ENCODE measurements around the gene ST6GALNAC4.

The ST6GALNAC4 gene, protein sequence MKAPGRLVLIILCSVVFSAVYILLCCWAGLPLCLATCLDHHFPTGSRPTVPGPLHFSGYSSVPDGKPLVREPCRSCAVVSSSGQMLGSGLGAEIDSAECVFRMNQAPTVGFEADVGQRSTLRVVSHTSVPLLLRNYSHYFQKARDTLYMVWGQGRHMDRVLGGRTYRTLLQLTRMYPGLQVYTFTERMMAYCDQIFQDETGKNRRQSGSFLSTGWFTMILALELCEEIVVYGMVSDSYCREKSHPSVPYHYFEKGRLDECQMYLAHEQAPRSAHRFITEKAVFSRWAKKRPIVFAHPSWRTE

DNA sequence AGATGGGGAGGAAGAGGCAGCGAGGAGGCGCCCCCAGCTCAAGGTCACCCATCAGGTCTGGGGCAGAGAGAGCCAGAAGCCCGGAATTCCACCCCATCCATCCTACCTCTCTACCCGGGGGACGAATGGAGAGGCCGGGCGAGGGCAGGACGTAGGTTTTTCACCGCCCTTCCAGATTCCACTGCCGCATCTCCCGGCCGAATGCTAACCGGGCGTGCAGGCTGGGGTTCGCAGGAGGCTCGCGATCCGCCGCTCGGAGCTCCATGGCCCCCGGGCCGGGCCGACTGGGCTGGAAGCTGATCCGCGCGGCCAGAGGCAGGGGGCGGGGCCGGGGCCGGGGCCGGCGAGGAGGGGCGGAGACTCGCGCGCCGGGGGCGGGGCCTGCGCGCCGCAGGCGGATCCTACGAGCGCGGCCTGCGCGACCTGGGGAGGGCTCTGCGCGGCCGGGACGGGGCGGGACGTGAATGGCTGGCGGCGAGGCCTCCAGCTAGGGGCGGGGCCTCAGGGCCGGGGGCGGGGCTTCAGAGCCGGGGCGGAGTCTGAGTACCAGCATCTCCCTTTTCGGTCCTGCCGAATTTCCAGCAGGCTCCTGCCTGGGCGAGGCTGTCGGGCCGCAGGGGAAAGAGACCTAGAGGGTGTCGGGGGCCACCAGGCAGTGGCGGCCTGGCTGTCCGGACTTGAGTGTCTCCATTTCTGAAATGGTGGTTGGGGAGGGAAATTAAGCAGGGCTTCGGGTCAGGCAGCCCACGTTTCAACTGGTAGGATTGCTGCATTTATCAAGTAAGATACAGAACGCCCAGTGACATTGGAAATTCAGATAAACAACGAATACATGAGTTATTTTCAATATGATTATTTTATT lies at the start of gene ST6GALNAC4:
TSS of gene ST6GALNAC4 (minus strand) at position 322 of the 862 bp plus-strand sequence. CDS start 622 bp downstream, outside the sequence.
- peak; percentile 94 for DNase-seq (ENCODE audit: low read depth in 2 of 2)

DNA sequence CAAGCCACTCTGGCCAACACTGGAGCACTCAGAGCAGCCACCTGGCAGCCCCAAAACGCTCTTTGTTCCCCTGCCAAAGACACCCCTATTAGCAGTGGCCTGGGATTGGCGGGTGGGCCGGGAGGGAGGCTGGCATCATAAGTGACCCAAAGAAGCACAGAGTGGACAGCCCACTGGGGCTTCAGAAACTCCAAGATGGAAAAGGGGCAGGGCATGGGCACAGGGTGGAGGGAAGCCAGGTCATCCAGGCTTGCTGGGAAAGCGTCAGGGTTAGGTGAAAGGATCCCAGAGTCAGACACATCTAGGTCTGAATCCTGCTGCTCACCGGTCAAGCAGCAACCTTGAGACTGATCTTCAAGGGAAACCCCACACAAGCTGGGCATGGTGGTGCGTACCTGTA lies 49.1 kb upstream of the ST6GALNAC4 start:
- DNase-seq (ENCODE audit: low read depth in 2 of 2) = no peak

DNA sequence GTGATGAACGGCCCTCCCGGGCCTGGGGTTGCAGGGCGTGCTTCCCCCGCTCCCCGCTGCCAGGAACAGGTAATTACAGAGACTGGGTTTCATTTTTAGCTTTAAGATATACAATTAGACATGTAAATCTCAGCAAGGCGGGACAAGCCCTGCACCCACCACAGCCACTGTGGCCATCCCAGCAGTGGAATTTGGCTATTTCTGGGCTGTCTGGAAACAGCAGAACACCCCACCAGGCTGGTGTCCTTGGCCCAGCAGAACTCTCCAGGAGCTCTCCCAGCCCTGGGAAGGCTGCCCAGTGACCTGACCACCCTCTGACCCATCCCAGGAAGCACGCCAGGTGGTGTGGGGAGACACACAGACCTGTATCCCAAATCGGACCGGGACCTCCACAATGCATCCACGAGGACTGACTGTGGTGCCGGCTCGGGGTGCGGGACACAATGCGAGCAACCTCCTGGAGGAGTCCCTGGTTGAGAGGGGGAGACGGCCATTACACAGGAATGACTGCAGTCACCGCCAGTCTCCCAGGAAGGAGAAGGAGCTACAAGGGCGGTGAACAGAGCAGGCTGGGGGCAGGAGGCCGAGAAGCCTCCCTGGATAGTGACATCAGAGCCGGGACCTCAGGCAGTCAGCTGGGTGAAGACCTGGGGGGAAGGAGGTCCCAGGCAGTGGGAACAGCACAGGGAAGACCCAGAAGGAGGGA lies 46.7 kb upstream of the ST6GALNAC4 start:
- DNase-seq (ENCODE audit: low read depth in 2 of 2) = no peak

DNA sequence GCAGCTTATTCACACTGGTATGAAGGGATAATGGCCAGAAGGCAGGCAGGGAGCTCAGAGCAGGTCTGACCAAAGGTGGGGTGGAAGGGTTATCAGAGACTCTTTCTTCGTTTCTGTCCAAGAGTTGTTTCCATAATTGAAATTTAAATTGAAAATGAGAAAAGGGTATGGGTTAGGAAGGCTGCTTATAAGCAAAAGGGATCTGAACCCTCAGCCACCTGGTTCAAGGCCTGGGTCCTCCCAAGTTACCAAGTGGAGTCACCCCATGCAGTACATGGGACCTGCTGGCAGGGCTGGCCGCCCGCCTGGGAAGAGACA lies 46.2 kb upstream of the ST6GALNAC4 start:
- DNase-seq (ENCODE audit: low read depth in 2 of 2) = no peak

DNA sequence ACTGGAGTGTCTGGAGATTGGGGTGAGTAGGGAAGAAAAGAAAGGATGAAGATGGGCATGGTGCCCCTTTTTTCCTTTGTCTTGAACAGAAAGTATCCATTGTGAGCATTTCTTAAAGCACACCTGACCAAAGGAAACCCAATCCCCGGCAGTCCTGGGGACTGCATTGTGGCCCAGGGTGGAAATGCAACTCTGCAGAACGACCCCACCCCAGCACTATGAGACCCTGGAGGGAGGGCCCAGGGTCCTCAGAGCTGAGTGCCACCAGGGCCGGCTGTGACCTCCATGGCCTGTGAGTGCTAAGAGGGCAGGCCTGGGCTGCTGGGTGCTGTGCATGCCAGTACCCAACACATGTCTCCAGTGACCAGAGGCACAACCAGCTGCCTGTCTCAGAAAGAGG lies 45.4 kb upstream of the ST6GALNAC4 start:
- DNase-seq (ENCODE audit: low read depth in 2 of 2) = no peak

DNA sequence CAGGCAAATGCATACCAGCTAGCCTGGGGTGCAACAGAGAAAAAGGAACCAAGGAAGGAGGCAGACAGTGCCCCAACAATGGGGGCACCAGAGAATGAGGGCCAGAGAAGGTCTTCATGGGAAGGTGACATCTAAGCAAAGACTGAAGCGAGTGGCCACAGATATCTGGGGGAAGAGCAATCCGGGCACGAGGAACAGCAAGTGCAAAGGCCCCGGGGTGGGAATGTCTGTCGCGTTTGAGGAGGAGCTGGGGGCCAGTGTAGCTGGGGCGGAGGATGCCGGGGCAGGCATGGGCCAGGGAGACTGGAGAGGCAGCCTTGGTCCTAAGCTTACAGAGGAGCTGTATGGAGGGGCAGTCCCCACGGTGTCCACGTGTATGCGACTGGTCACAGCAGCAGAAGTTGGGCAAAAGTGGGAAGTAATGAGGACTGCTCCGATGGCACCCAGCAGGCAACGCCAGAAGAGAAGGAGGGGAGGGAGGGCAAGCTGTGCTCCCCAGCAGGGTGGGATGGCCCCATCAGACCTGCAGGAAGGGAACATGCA lies 44.8 kb upstream of the ST6GALNAC4 start:
- DNase-seq (ENCODE audit: low read depth in 2 of 2) = no peak

DNA sequence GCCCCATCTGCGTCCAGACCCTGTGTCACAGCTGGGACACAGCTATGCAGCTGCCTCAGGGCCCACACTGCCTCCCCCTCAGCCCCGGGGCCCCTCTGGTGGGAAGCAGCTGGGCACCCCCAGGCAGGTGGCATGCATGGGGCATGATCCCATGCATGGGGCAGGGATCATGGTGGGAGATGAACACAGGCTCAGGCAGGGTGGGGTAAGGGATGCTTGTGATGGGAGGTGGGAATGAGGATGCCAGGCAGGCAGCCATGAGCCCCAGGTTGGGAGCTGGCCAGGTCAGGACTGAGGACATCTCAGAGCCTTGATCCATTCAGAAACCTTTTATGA lies 44.3 kb upstream of the ST6GALNAC4 start:
- DNase-seq (ENCODE audit: low read depth in 2 of 2) = no peak

DNA sequence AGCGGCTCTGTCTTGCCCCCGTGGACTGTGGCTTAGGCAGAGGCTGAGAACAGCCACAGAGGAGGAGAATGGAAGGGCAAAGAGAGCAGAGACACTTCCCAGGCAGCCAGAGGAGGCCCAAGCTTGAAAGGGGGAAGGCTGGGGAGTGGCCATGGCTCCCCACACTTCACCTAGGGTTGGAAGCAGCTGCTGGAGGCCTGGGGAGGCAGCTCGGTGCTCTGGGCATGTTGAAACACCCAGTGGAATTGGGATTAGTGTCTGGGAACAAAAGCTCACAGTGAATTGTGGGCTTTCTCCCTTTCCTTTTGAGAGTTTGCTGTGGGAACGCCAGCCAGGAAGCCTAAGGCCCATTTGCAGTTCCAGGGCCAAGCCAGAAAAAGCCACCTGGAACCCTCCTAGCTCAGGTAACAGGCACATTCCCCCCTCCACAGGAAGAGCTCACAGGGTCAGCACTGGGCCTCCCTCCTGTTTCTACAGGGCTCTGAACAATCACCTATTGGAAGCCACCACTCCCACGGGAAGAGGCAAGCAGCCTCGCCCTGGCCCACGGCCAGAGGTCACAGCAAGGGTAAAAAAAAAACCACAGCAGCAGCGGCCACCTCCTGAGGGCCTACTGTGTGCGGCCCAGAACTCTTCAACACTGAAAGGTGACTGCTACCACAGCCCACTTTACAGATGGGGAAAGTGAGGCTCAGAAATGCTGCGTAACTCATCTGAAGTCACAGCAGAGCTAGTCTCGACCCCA lies 43.7 kb upstream of the ST6GALNAC4 start:
- DNase-seq (ENCODE audit: low read depth in 2 of 2) = no peak

DNA sequence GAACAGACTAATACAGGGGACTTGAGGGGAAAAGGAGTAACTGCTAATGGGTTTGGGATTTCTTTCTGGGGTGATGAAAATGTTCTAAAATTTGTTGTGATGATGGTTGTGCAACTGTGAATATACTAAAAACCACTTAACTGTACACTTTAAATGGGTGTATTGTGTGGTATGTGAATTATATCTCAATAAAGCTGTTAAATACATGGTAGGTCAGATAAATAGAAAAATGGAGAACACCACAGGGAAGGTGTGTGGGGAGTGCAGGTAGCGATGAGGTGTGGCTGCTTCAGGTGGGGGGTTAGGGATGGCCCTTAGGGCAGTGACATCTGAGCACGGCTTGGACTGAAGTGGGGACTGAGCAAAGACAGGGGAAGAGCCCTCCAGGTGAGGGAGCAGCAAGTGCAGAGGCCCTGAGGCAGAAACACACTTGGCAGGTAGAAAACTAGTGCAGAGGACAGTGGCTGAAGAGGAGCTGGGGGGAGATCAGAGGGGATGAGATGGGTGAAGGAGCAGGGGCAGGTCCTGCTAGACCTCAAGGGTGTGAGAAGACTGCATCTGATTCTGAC lies 43.1 kb upstream of the ST6GALNAC4 start:
- DNase-seq (ENCODE audit: low read depth in 2 of 2) = no peak

DNA sequence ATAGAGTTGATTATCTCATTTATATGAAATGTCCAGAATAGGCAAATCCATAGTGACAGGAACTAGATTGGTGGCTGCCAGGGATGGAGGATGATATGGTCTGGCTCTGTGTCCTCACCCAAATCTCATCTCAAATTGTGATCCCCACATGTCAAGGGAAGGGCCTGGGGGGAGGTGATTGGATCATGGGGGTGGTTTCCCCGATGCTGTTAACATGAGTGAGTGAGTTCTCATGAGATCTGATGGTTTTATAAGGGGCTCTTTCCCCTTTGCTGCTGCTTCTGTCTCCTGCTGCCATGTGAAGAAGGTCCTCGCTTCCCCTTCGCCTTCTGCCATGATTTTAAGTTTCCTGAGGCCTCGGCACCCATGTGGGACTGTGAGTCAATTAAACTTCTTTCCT lies 42.6 kb upstream of the ST6GALNAC4 start:
- no peak for DNase-seq (ENCODE audit: low read depth in 2 of 2)

DNA sequence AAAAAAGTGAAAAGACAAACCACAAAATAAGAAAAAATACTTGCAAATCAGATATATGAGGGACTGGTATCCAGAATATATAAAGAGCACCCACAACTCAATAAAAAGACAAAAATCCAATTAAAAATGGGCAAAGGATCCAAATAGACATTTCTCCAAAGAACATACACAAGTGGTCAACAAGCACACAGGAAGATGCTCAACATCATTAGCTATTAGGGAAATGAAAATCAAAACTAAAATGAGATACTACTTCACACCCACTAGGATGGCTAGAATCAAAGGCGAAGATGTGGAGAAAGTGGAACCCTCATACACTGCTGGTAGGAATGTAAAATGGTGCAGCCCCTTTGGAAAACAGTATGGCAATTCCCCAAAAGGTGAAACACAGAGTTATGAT lies 41.9 kb upstream of the ST6GALNAC4 start:
- DNase-seq (ENCODE audit: low read depth in 2 of 2) = no peak

DNA sequence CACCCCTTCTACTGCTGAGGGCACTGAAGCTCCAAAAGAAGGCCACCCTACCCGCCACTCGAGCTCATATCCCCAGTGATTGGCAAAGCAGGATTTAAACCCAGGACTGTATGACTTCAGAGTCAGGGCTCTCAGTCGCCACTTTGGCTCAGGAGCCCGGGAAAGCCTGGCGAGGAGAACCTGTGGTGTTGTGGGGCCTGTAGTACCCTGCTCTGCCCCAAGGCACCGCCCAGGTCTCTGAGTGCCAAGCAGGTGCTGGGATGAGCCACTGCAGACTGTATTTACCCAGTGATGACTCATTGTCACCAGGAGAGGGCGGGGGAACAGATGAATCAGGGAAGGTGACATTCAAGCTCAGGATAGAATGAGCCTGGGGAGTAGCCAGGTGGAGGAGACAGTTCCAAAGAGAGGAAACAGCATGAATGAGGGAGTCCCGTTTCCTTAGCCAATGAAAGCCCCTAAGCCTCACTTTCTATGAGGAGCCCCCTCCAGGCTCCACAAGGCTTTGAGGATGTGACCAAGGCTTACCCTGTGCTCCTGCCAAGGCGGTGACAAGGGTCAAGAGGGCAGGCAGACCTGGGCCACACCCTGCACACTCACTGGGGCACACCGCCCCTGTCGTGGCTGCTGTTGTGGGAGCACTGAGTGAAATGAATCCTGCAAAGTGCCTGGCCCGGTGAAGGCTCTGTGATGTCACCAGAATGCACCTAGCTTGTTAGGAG lies 38.6 kb upstream of the ST6GALNAC4 start:
- DNase-seq (ENCODE audit: low read depth in 2 of 2) = peak; percentile 53 to 65

DNA sequence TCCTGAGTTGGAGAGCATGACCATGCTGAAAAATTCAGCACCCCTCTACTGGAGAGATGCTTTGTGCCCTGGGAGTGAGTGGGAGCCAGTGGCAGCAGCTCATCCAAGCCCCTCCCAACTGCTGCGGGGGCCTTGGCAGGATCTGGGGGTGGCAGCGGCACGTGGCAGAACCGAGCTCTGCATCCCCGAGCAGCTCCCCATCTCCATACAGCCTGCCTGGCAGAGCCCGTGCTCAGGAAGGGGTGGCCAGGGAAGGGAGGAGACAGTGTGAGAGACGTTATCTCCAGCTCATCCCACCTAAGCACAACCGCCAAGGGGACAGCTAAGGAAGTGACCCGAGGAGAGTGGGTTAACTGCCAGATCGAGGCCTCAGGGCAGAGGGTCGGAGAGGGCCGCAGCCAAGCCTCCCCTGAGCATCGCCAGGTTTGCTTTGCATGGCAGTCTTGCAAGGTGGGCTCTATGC lies 38.0 kb upstream of the ST6GALNAC4 start:
- DNase-seq (ENCODE audit: low read depth in 2 of 2) = no peak

DNA sequence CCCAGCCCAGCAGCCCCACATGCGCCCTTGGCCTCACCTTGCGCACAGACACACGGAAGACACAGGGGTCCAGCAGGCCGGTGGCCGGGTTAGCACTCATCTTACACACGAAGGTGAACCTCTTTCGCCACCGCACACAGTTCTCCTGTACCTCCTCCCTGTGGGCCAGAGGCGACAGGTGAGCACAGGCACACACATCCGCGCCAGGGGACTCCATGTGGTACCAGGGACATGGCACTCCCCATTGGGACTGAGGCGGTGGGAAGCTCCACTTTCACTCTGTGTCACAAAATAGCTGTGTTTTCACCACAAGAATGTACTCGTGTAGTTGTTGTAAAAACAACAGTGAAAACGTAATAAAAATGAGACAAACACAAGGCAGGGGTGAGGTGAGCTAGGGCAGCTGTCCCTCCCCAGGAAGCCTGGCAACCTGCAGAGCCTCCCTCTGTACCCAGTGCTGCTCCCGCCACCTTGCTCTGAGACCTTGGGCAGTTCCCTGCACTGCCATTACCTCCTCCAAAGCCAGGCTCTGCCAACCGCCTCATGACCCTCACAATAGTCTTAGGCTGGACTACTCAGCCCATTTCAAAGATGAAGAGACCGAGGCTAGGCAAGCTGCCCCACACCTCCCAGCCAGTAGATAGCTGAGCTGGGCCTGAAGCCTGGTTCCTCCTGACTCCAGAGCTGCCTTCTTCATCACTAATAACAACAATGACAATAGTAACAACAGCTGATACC lies 37.1 kb upstream of the ST6GALNAC4 start:
- no peak for DNase-seq (ENCODE audit: low read depth in 2 of 2)

DNA sequence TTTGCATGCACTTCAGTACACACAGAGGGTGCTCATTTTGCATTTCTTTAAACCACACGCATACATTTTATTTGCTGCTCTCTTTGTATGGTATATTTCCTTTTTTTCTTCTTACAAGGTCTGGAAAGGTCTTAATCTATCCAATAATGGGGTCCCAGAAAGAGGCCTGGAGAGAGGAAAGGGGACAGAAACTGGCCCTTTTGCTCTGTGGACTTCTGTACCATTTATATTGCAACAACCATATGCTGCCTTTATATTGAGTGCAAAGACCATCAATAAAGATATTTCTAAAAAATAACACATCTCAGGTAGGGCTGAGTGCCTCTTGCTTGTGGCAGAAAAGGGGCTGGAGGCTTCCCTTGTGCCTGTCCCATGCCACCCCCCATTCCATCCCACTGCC lies 36.3 kb upstream of the ST6GALNAC4 start:
- DNase-seq (ENCODE audit: low read depth in 2 of 2) = no peak

DNA sequence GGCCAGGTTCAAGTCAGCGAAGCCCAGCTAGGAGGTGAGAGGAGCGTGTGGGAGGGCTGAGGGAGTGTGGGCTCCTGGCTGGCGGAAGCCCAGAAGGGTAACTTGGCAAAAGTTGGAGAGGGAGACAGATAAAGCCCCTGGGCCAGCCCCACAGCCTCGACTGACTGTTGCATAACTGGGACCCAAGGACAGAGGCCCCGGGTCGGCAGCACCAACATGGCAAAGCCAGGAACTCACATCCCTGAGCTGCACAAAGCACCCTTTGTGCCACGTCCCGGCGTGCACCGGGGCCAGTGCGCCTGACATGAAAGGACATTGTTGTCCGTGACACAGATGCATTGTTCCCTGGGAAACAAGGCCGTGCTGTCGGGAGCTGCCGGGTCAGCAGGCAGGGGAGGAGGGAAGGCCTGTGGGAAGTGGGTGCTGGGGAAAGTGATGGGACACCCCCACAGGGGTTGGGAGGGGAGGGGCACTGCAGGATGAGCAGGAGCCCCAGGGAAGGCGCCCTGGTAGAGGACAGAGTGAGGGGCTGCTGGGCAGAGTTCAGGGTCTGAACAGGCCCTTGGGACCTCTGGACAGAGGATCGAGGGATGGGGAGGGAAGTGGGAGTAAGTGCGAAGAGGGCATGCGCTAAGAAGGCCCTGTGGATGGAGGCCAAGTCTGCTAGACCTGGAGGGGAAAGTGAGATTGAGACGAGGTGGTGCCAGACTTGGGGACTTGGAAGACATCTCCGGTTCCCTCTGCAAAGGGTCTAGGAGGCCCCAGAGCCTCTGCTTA lies 33.9 kb upstream of the ST6GALNAC4 start:
- DNase-seq (ENCODE audit: low read depth in 2 of 2) = no peak

DNA sequence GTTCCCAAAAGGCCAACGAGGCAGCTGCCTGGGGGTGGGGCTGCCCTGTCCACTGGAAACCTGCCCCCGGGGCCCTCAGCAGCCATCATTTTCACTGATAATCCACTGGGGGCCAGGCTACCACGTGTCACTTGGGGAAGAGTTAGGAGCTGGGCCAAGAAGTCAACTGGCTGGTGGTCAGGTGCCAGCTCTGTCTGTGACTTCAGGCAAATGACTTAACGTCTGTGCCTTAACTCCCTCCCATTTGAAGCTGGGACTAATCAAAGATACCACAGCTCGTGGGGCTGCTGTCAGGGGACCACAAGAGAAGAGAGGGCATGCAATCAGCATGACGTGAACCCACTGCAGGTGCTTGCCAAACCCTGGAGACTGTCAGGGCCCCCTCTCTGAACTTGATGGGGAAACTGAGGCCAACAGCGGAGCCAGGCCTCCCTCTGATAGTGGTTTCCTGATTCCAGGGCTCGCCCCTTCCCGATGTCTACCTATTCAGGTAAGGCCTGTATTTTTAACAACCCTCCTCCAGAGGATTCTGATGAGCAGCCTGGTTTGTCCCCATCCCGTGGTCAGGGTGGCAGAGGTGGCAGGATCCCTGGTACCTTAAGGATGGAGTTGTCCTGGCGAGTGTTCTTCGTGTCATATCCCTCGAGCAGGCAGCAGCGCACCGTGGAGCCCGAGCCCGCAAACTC lies 33.1 kb upstream of the ST6GALNAC4 start:
- DNase-seq (ENCODE audit: low read depth in 2 of 2) = no peak

DNA sequence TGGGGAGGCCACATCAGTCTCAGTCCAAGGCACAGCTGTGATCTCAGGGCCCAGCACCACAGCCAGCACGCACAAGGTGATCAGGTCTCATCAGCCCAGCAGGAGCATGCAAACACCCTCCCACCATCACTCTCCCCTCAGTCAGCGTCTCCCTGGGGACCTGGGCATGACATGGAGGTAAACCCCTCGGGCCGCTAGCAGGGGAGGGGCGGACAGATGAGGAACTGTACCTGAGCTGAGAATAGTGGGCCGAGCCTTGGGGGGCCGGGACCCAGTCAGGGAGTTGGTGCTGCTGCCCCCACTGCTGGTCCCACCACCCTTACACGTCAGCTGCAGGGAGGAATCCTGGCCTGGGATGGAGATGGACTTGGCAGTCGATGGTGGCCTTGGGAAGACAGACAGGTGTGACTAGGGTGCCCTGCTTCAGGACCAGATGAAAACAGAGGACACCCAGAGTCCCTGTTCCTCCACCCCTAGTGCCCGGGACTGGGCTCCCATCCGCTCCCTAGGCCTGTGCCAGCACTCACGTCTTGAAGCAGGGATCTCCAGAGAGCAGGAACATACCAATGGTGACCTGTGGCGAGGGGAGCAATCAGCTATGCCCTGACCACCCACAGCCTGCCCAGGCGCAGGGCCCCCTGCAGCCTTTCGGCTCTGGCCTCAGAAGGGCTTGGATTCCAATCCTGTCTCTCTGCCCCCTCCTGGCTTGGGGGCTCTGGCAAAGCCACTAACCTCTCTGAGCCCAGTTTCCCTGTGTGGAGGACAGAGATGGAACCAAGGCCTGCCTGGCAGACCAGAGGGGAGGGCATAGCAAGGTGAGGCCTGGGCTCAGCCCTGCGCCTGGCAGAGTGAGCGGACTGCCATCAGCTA lies 31.2 kb upstream of the ST6GALNAC4 start:
- DNase-seq (ENCODE audit: low read depth in 2 of 2) = no peak
